HG03064 (cell line): ENCODE data around the gene GRM2.

ENCODE experiments used
- ATAC-seq: cut with Tn5 transposase; IDR thresholded peaks from one replicate; pipeline ENCODE4 v1.9.1; 2021; ENCODE audit warnings: low read depth; ENCODE audit not compliant: unreplicated experiment

GRM2 gene

GRCh38 chr3:51703761-51704510 is 2.9 kb upstream of the GRM2 start:
- no peak for ATAC-seq

- ATAC-seq = no peak
These were observed 2.3 kb upstream of the GRM2 start for GRCh38 chr3:51704511-51704950.

GRCh38 chr3:51705276-51706020 is 1.4 kb upstream of the GRM2 start:
- no peak for ATAC-seq

- no peak for ATAC-seq
These were observed 815 bp upstream of the GRM2 start for GRCh38 chr3:51706021-51706485.

- no peak for ATAC-seq
These were observed 1.5 kb downstream of the GRM2 start for GRCh38 chr3:51708216-51708845.

GRCh38 chr3:51709004-51709420 is 2.1 kb downstream of the GRM2 start:
- ATAC-seq = no peak

- no peak for ATAC-seq
These were observed 2.8 kb downstream of the GRM2 start for GRCh38 chr3:51709675-51710074.

GRCh38 chr3:51710631-51711351 is 3.9 kb downstream of the GRM2 start:
- no peak for ATAC-seq

GRCh38 chr3:51711352-51712037 is 4.6 kb downstream of the GRM2 start:
- ATAC-seq = no peak

GRCh38 chr3:51712038-51712420 is 5.2 kb downstream of the GRM2 start:
- no peak for ATAC-seq

GRCh38 chr3:51712511-51712931 is 5.7 kb downstream of the GRM2 start:
- no peak for ATAC-seq

GRCh38 chr3:51712963-51713362 is 6.1 kb downstream of the GRM2 start:
- no peak for ATAC-seq

- no peak for ATAC-seq
These were observed 8.5 kb downstream of the GRM2 start for GRCh38 chr3:51715231-51715976.

GRCh38 chr3:51715977-51716294 is 9.1 kb downstream of the GRM2 start:
- ATAC-seq = no peak

GRCh38 chr3:51716805-51717204 is 9.9 kb downstream of the GRM2 start:
- ATAC-seq = no peak

- no peak for ATAC-seq
These were observed 10.6 kb downstream of the GRM2 start for GRCh38 chr3:51717446-51717845.

GRCh38 chr3:51717947-51718346 is 11.1 kb downstream of the GRM2 start:
- no peak for ATAC-seq

- ATAC-seq = no peak
These were observed 11.9 kb downstream of the GRM2 start for GRCh38 chr3:51718547-51719409.
